Right lobe of liver (tissue), 6 donors: Measurements from ENCODE around the gene MCM3AP. TPM values are rescaled to one million over a fixed set of nuclear protein-coding genes. Genes with fewer than 3 reads are reported as not detected.

Experiments
- ATAC-seq, 4 donors: fragments of 200-7000 bp; cut with Tn5 transposase; one replicate each; pipeline ENCODE4 v1.9.1; 2020; ENCODE audit warnings: mild to moderate bottlenecking in 4 of 4, moderate library complexity in 4 of 4
- DNase-seq, 3 donors: peaks; one replicate each; pipeline ENCODE4 v3.0.0-alpha.2; 2020
- H3K27ac ChIP-seq, 3 donors: fragments of 200-600 bp; one replicate each; pipeline ENCODE4 v1.8.0; 2022
- H3K27me3 ChIP-seq, 2 donors: fragments of 200-600 bp; one replicate each; pipeline ENCODE4 v1.8.0; 2022
- H3K36me3 ChIP-seq, 4 donors: fragments of 200-600 bp; sonication (generic) in 1 of 4; one replicate each; pipeline versions ENCODE4 v1.5.1 to v1.8.0; 2017 to 2022; ENCODE audit warnings: control low read depth in 1 of 4
- H3K4me1 ChIP-seq, 4 donors: fragments of 200-600 bp; sonication (generic) in 1 of 4; one replicate each; pipeline versions ENCODE4 v1.5.1 to v1.8.0; 2017 to 2022; ENCODE audit warnings: control low read depth in 1 of 4
- H3K4me3 ChIP-seq, 3 donors: fragments of 200-600 bp; one replicate each; pipeline ENCODE4 v1.8.0; 2022
- H3K9me3 ChIP-seq, 4 donors: fragments of 200-600 bp; sonication (generic) in 1 of 4; one replicate each; pipeline versions ENCODE4 v1.5.1 to v1.8.0; 2017 to 2022; ENCODE audit warnings: control low read depth in 1 of 4
- POLR2A ChIP-seq: fragments of 450-650 bp; IDR thresholded peaks from one replicate; pipeline ENCODE4 v1.6.1; 2017; ENCODE audit warnings: antibody characterized with exemption, mild to moderate bottlenecking
- WGBS: methylation state at CpG from one replicate; pipeline ENCODE4 v1.1.6; 2018; ENCODE audit warnings: low coverage, low lambda C conversion rate; ENCODE audit not compliant: insufficient coverage; ENCODE audit errors: missing lambda C conversion rate; 5-methylcytosine and 5-hydroxymethylcytosine counted together
- intact Hi-C, 2 donors: fragments of 100-400 bp; cut with DNase I; formaldehyde crosslinking; loops; one replicate each; pipeline versions ENCODE4 v1.11.2 to v1.14.1; 2022
- total RNA-seq, 6 experiments: library from RNA; depleted of rRNA in 2 of 6; stranded (reverse); fragments of >200 nt in 2 of 6; fragmentation: NEBNext Ultra II Directional in 3 of 6; extraction: Animal tissue kit (Norgen Biotek cat#: 25700) in 3 of 6; gene quantifications; one replicate each; pipeline versions ENCODE4 v1.1.0 to v1.2.4, GENCODE V29; 2016 to 2023
- TF ChIP-seq, protein P1 (sequence below), 4 donors: fragments of 200-600 bp in 3 of 4; fragments of 450-650 bp in 1 of 4; IDR thresholded peaks; one replicate each; pipeline versions ENCODE4 v1.5.1 to v1.8.0; 2016 to 2022; ENCODE audit warnings: antibody characterized with exemption in 4 of 4, mild to moderate bottlenecking in 2 of 4
- donor health status: DM: no; HTN: yes; CAD: no.
- donor health status: DM: no; HTN: no; CAD: no.
- donor health status: DM: no; HTN: no; CAD: no.
- donor health status: DM: no; HTN: yes; CAD: no.
- donor health status: DM: no; HTN: yes; CAD: no.

MCM3AP gene
- total RNA-seq, 6 experiments from 2014 or later, result 34.4 to 44.6 (median 40.7) TPM

GRCh38 chr21:46320331-46320801 lies 35.0 kb upstream of the MCM3AP start:
- intact Hi-C loops, result no loop called here
- H3K4me3 ChIP-seq, result no peak overlapping the region
- no peak for TF ChIP-seq POLR2A
- TF ChIP-seq, protein P1, sequence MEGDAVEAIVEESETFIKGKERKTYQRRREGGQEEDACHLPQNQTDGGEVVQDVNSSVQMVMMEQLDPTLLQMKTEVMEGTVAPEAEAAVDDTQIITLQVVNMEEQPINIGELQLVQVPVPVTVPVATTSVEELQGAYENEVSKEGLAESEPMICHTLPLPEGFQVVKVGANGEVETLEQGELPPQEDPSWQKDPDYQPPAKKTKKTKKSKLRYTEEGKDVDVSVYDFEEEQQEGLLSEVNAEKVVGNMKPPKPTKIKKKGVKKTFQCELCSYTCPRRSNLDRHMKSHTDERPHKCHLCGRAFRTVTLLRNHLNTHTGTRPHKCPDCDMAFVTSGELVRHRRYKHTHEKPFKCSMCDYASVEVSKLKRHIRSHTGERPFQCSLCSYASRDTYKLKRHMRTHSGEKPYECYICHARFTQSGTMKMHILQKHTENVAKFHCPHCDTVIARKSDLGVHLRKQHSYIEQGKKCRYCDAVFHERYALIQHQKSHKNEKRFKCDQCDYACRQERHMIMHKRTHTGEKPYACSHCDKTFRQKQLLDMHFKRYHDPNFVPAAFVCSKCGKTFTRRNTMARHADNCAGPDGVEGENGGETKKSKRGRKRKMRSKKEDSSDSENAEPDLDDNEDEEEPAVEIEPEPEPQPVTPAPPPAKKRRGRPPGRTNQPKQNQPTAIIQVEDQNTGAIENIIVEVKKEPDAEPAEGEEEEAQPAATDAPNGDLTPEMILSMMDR (IDR thresholded peaks at IDR 0.05), result no peak
- H3K9me3 ChIP-seq, result no peaks in the 10 kb centered on the region
- no peaks in the 10 kb centered on the region for H3K36me3 ChIP-seq
- H3K27ac ChIP-seq, result no peak overlapping the region
- no peaks in the 10 kb centered on the region for H3K27me3 ChIP-seq
- H3K4me1 ChIP-seq, result peaks cover 0 to 14% (median 5%) of the 10 kb centered on the region in 4 donors
- DNase-seq, result no peak
- ATAC-seq, result no peak
- 53% methylated on average over 3 of the region's 4 CpGs for WGBS

DNA sequence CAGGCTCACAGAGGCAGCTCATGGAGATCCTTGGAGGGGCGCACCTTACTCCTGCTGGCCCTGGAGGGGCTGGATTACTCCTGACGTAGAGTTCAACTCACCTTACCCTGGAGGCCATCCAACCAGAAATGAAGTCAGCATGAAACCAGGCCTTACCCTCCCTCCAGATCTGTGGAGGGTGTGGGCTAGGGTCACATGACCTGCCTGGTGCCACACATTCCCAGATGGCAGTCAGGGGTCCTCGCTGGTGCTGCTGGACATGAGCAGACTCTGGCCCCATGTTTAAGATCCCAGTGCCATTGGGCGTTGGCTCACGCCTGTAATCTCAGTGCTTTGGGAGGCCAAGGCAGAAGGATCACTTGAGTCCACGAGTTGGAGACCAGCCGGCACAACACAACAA lies 33.8 kb upstream of the MCM3AP start:
- Histone ChIP-seq H3K9me3 (no peaks in the 10 kb centered on the region), H3K4me3 (no peak overlapping the region), H3K36me3 (no peaks in the 10 kb centered on the region), H3K27ac (no peak overlapping the region), H3K4me1 (peaks cover 0 to 13% (median 4%) of the 10 kb centered on the region in 4 donors), H3K27me3 (no peaks in the 10 kb centered on the region)
- DNase-seq, result no peak
- TF ChIP-seq POLR2A, result no peak
- ATAC-seq, result no peak
- 95% methylated on average over 4 of the region's 7 CpGs for WGBS
- intact Hi-C loops, result no loop called here

DNA sequence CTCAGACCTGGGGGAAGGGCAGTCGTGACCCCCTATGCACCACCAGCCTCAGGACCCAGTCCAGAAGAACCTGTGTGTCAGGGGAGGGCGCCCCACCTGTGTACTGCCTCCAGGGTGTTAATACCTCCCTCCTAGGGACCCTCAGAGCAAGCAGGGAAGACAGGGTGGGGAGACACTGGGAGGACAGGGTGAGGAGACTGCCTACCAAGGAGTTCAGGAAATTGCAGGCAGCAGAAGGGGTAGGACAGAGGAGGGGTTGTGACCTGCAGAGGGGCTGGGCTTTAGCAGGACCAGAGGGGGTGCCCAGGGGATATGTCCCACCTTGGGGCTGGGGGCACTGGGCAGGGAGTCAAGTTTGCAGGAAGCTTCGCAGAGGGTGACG lies 33.0 kb upstream of the MCM3AP start:
- DNase-seq (no peak), ATAC-seq (no peak)
- Histone ChIP-seq H3K9me3 (no peaks in the 10 kb centered on the region), H3K4me1 (peaks cover 0 to 13% (median 4%) of the 10 kb centered on the region in 4 donors), H3K4me3 (no peak overlapping the region), H3K27me3 (no peaks in the 10 kb centered on the region), H3K36me3 (no peaks in the 10 kb centered on the region), H3K27ac (no peak overlapping the region)
- WGBS, result 83% methylated on average over 2 of the region's 4 CpGs
- intact Hi-C loops, result no loop called here
- TF ChIP-seq, protein P1 (IDR thresholded peaks at IDR 0.05), result no peak
- no peak for TF ChIP-seq POLR2A

GRCh38 chr21:46317710-46318463 lies 32.5 kb upstream of the MCM3AP start:
- Histone ChIP-seq H3K4me1 (peaks cover 0 to 8% (median 3%) of the 10 kb centered on the region in 4 donors), H3K36me3 (no peaks in the 10 kb centered on the region), H3K27me3 (no peaks in the 10 kb centered on the region), H3K4me3 (no peak overlapping the region), H3K9me3 (no peaks in the 10 kb centered on the region), H3K27ac (no peak overlapping the region)
- DNase-seq (no peak), ATAC-seq (no peak)
- no CpG with 5 or more reads among the region's 20 CpGs for WGBS
- intact Hi-C loops, result no loop called here
- TF ChIP-seq, protein P1 (IDR thresholded peaks at IDR 0.05), result no peak
- TF ChIP-seq POLR2A, result no peak

GRCh38 chr21:46316708-46317324 lies 31.4 kb upstream of the MCM3AP start:
- no peak for ATAC-seq
- TF ChIP-seq POLR2A, result no peak
- TF ChIP-seq, protein P1 (IDR thresholded peaks at IDR 0.05), result no peak
- intact Hi-C loops, result no loop called here
- WGBS, result 95% methylated on average over 6 of the region's 14 CpGs
- no peak for DNase-seq
- no peaks in the 10 kb centered on the region for H3K36me3 ChIP-seq
- no peak overlapping the region for H3K27ac ChIP-seq
- H3K4me3 ChIP-seq, result no peak overlapping the region
- no peaks in the 10 kb centered on the region for H3K4me1 ChIP-seq
- H3K9me3 ChIP-seq, result no peaks in the 10 kb centered on the region
- H3K27me3 ChIP-seq, result no peaks in the 10 kb centered on the region
